SH-SY5Y (cell line): Measurements from ENCODE around the gene RGL1.

ENCODE experiments used
- GATA2 ChIP-seq: IDR thresholded peaks from 2 replicates; pipeline ENCODE4 v1.6.1; 2011; ENCODE audit warnings: mild to moderate bottlenecking, low read depth, low read length
- GATA3 ChIP-seq: IDR thresholded peaks from 2 replicates; pipeline ENCODE4 v1.6.1; 2011; ENCODE audit warnings: low read depth, mild to moderate bottlenecking, low read length, moderate library complexity

- TF ChIP-seq GATA2 (no peak; the same call in 1 of the 2 replicates), GATA3 (no peak)
Observed at GRCh38 chr1:183804387-183804786, 533 bp upstream of the RGL1 start.
